ENCODE measurements around the gene SIL1.

DNA sequence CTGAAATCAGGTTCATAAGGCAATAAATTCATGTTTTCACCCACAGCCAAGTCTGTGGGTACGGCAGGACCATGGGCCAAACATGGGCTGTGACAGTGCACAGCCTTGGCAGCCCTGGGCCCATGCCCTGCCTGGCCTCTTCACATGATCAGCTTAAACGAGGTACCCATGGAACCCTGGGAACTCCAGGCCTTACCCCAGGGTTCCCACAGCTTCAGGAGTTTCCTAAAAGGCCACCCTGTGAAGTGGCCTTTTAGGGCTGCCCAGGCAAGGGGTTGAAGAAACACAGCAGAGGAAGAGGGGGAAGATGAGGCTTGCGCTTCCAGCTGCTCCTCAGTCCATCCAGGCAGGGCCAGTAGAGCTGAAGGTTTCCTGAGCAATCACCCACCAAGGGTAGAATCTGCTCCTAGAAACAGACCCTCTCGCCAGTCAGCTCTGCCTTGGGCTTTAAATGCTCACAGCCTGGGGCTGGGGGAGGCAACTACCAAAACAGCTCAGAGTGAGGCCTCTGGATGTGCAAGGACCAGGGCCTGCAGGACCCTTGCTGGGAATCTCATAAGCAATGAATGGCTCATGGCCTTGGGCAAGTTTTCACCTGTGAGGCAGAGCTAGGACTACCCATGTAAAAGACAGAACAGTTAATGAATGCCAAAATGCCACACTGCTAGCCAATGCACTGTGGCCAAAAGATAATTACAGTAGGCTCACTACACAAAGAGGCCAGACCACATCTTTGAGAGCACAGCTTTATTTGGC, 243.7 kb downstream of the SIL1 start:
- TF ChIP-seq, protein P1, sequence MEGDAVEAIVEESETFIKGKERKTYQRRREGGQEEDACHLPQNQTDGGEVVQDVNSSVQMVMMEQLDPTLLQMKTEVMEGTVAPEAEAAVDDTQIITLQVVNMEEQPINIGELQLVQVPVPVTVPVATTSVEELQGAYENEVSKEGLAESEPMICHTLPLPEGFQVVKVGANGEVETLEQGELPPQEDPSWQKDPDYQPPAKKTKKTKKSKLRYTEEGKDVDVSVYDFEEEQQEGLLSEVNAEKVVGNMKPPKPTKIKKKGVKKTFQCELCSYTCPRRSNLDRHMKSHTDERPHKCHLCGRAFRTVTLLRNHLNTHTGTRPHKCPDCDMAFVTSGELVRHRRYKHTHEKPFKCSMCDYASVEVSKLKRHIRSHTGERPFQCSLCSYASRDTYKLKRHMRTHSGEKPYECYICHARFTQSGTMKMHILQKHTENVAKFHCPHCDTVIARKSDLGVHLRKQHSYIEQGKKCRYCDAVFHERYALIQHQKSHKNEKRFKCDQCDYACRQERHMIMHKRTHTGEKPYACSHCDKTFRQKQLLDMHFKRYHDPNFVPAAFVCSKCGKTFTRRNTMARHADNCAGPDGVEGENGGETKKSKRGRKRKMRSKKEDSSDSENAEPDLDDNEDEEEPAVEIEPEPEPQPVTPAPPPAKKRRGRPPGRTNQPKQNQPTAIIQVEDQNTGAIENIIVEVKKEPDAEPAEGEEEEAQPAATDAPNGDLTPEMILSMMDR (IDR thresholded peaks at IDR 0.05; ENCODE audit: insufficient read depth, low read depth, low read length) = no peak
- TF ChIP-seq EZH2 (IDR thresholded peaks at IDR 0.05; ENCODE audit: insufficient read depth, low read length) = no peak
